ENCODE results near the gene TTC17. TPM values are rescaled to one million over a fixed set of nuclear protein-coding genes. Genes with fewer than 3 reads are reported as not detected.

Gene TTC17
- total and polyA plus RNA-seq, 4 donors, result 18.9 to 88.6 (median 43.5) TPM

GRCh38 chr11:43447151-43447550 lies 88.4 kb downstream of the TTC17 start:
- H3K27me3 ChIP-seq (ENCODE audit: control insufficient read depth in 4 of 4, insufficient read depth in 4 of 4, low read length in 3 of 4), result no peaks in the 10 kb centered on the region
- no peak overlapping the region for H3K4me3 ChIP-seq (ENCODE audit: low read depth in 1 of 3, low read length in 3 of 3)
- no peak overlapping the region for H3K9ac ChIP-seq (ENCODE audit: low read depth in 1 of 2, low read length in 2 of 2)
- peaks cover 19 to 82% (median 58%) of the 10 kb centered on the region in 4 donors for H3K36me3 ChIP-seq (ENCODE audit: control insufficient read depth in 4 of 4, insufficient read depth in 3 of 4, low read depth in 1 of 4, low read length in 3 of 4)
- H3K27ac ChIP-seq (ENCODE audit: low read depth in 1 of 2, low read length in 2 of 2), result no peak overlapping the region
- DNase-seq (ENCODE audit: low spot score), result no peak
- H3K4me1 ChIP-seq (ENCODE audit: control insufficient read depth in 4 of 4, insufficient read depth in 4 of 4, low read length in 3 of 4), result peaks cover 0 to 1% (median 0%) of the 10 kb centered on the region in 4 donors
- TF ChIP-seq NR2F2 (IDR thresholded peaks at IDR 0.05) (no peak), HNF4A (conservative IDR thresholded peaks at IDR 0.05) (no peak), ZBTB33 (IDR thresholded peaks at IDR 0.05) (no peak), TAF1 (conservative IDR thresholded peaks at IDR 0.05) (no peak), SP1 (IDR thresholded peaks at IDR 0.05) (no peak), YY1 (IDR thresholded peaks at IDR 0.05) (no peak), GABPA (IDR thresholded peaks at IDR 0.05 in 1 of 2, conservative IDR thresholded peaks at IDR 0.05 in 1 of 2) (no peak), EGR1 (IDR thresholded peaks at IDR 0.05; ENCODE audit: low read depth in 2 of 2) (no peak), ATF3 (IDR thresholded peaks at IDR 0.05) (no peak), FOXA1 (IDR thresholded peaks at IDR 0.05) (no peak), RAD21 (IDR thresholded peaks at IDR 0.05) (no peak), FOXA2 (IDR thresholded peaks at IDR 0.05) (no peak)
- TF ChIP-seq, protein P1, sequence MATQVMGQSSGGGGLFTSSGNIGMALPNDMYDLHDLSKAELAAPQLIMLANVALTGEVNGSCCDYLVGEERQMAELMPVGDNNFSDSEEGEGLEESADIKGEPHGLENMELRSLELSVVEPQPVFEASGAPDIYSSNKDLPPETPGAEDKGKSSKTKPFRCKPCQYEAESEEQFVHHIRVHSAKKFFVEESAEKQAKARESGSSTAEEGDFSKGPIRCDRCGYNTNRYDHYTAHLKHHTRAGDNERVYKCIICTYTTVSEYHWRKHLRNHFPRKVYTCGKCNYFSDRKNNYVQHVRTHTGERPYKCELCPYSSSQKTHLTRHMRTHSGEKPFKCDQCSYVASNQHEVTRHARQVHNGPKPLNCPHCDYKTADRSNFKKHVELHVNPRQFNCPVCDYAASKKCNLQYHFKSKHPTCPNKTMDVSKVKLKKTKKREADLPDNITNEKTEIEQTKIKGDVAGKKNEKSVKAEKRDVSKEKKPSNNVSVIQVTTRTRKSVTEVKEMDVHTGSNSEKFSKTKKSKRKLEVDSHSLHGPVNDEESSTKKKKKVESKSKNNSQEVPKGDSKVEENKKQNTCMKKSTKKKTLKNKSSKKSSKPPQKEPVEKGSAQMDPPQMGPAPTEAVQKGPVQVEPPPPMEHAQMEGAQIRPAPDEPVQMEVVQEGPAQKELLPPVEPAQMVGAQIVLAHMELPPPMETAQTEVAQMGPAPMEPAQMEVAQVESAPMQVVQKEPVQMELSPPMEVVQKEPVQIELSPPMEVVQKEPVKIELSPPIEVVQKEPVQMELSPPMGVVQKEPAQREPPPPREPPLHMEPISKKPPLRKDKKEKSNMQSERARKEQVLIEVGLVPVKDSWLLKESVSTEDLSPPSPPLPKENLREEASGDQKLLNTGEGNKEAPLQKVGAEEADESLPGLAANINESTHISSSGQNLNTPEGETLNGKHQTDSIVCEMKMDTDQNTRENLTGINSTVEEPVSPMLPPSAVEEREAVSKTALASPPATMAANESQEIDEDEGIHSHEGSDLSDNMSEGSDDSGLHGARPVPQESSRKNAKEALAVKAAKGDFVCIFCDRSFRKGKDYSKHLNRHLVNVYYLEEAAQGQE (IDR thresholded peaks at IDR 0.05), result no peak
- TF ChIP-seq, protein P2, sequence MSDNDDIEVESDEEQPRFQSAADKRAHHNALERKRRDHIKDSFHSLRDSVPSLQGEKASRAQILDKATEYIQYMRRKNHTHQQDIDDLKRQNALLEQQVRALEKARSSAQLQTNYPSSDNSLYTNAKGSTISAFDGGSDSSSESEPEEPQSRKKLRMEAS (IDR thresholded peaks at IDR 0.05), result no peak
- no peaks in the 10 kb centered on the region for H3K9me3 ChIP-seq (ENCODE audit: control insufficient read depth in 4 of 4, low read length in 3 of 4)

DNA sequence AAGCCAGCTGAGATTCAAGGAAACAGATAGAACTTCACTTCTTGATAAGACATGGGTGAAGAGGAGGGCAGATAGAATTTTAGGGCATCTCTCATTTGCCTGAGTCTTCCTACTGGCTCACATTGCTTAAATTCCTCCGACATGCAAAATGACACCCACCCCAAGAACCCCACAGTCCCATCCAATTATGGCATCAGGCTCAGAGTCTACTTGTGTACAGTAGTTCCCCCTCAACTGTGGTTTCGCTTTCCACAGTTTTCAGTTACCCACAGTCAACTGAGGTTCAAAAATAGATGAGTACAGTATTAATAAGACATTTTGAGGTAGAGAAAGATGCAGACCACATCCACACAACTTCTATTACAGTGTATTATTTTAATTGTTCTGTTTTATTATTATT lies 99.8 kb downstream of the TTC17 start:
- Histone ChIP-seq H3K36me3 (ENCODE audit: control insufficient read depth in 4 of 4, insufficient read depth in 3 of 4, low read depth in 1 of 4, low read length in 3 of 4) (peaks cover 7 to 56% (median 40%) of the 10 kb centered on the region in 4 donors), H3K9ac (ENCODE audit: low read depth in 1 of 2, low read length in 2 of 2) (no peak overlapping the region), H3K27me3 (ENCODE audit: control insufficient read depth in 4 of 4, insufficient read depth in 4 of 4, low read length in 3 of 4) (no peaks in the 10 kb centered on the region), H3K4me1 (ENCODE audit: control insufficient read depth in 4 of 4, insufficient read depth in 4 of 4, low read length in 3 of 4) (no peaks in the 10 kb centered on the region), H3K9me3 (ENCODE audit: control insufficient read depth in 4 of 4, low read length in 3 of 4) (no peaks in the 10 kb centered on the region), H3K27ac (ENCODE audit: low read depth in 1 of 2, low read length in 2 of 2) (no peak overlapping the region), H3K4me3 (ENCODE audit: low read depth in 1 of 3, low read length in 3 of 3) (no peak overlapping the region)
- WGBS, result 75% methylated on average over 2 of the region's 2 CpGs
- no peak for DNase-seq (ENCODE audit: low spot score)
- TF ChIP-seq ZBTB33 (IDR thresholded peaks at IDR 0.05) (no peak), TAF1 (conservative IDR thresholded peaks at IDR 0.05) (no peak), YY1 (IDR thresholded peaks at IDR 0.05) (no peak), GABPA (IDR thresholded peaks at IDR 0.05 in 1 of 2, conservative IDR thresholded peaks at IDR 0.05 in 1 of 2) (no peak), HNF4G (IDR thresholded peaks at IDR 0.05) (no peak), FOXA2 (IDR thresholded peaks at IDR 0.05) (no peak), ATF3 (IDR thresholded peaks at IDR 0.05) (no peak), RXRA (IDR thresholded peaks at IDR 0.05) (no peak), FOXA1 (IDR thresholded peaks at IDR 0.05) (no peak), RAD21 (IDR thresholded peaks at IDR 0.05) (no peak), HNF4A (conservative IDR thresholded peaks at IDR 0.05) (no peak), JUND (IDR thresholded peaks at IDR 0.05) (no peak), NR2F2 (IDR thresholded peaks at IDR 0.05) (no peak)
- TF ChIP-seq, protein P1 (IDR thresholded peaks at IDR 0.05), result no peak
- TF ChIP-seq, protein P3, sequence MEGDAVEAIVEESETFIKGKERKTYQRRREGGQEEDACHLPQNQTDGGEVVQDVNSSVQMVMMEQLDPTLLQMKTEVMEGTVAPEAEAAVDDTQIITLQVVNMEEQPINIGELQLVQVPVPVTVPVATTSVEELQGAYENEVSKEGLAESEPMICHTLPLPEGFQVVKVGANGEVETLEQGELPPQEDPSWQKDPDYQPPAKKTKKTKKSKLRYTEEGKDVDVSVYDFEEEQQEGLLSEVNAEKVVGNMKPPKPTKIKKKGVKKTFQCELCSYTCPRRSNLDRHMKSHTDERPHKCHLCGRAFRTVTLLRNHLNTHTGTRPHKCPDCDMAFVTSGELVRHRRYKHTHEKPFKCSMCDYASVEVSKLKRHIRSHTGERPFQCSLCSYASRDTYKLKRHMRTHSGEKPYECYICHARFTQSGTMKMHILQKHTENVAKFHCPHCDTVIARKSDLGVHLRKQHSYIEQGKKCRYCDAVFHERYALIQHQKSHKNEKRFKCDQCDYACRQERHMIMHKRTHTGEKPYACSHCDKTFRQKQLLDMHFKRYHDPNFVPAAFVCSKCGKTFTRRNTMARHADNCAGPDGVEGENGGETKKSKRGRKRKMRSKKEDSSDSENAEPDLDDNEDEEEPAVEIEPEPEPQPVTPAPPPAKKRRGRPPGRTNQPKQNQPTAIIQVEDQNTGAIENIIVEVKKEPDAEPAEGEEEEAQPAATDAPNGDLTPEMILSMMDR (IDR thresholded peaks at IDR 0.05; ENCODE audit: low read depth, low read length, missing input control), result no peak

Measured in liver (tissue), 9 donors.